GM21360 (cell line): Measurements from ENCODE around the gene SPARCL1.
"Not testable (repeated sequence)": the region's sequence is repeated elsewhere in the genome, so short reads cannot be mapped to it uniquely, and the experiment has no call there.

Source experiments
- ATAC-seq: cut with Tn5 transposase; IDR thresholded peaks from one replicate; pipeline ENCODE4 v1.9.1; 2021; ENCODE audit warnings: mild to moderate bottlenecking, moderate library complexity; ENCODE audit not compliant: unreplicated experiment

The SPARCL1 gene

GRCh38 chr4:87458913-87459312, 70.3 kb downstream of the SPARCL1 start:
- ATAC-seq, result no peak

- no peak for ATAC-seq
These were observed 77.6 kb downstream of the SPARCL1 start for GRCh38 chr4:87451537-87451936.

GRCh38 chr4:87446375-87446774, 82.8 kb downstream of the SPARCL1 start:
- ATAC-seq, result not testable (repeated sequence)

GRCh38 chr4:87445964-87446363, 83.2 kb downstream of the SPARCL1 start:
- ATAC-seq, result no peak

- ATAC-seq, result no peak
These were observed 84.4 kb downstream of the SPARCL1 start for GRCh38 chr4:87444741-87445140.

GRCh38 chr4:87442889-87443288, 86.3 kb downstream of the SPARCL1 start:
- ATAC-seq, result no peak

GRCh38 chr4:87433342-87433741, 95.8 kb downstream of the SPARCL1 start:
- ATAC-seq, result no peak

GRCh38 chr4:87430038-87430437, 99.1 kb downstream of the SPARCL1 start:
- ATAC-seq, result no peak

- ATAC-seq, result no peak
These were observed 100.2 kb downstream of the SPARCL1 start for GRCh38 chr4:87428979-87429378.

GRCh38 chr4:87427518-87427868, 101.7 kb downstream of the SPARCL1 start:
- ATAC-seq, result no peak

- ATAC-seq, result no peak
These were observed 102.2 kb downstream of the SPARCL1 start for GRCh38 chr4:87426865-87427517.

GRCh38 chr4:87425711-87426110, 103.5 kb downstream of the SPARCL1 start:
- ATAC-seq, result no peak

GRCh38 chr4:87424099-87424543, 105.1 kb downstream of the SPARCL1 start:
- not testable (repeated sequence) for ATAC-seq
